Loucy (cell line): Measurements from ENCODE around the gene TRAF4.

ENCODE experiments used
- H2AFZ ChIP-seq: fragments of 200-600 bp; sonication (generic); 2 replicates; pipeline ENCODE4 v1.6.0; 2016; ENCODE audit warnings: antibody characterized with exemption, mild to moderate bottlenecking, low read length, moderate library complexity
- H3F3A ChIP-seq: fragments of 200-600 bp; 2 replicates; pipeline ENCODE4 v1.6.0; 2016; ENCODE audit warnings: antibody characterized with exemption, low read depth, mild to moderate bottlenecking
- H3K27me3 ChIP-seq: fragments of 200-600 bp; sonication (generic); 2 replicates; pipeline ENCODE4 v1.6.1; 2014; ENCODE audit warnings: low read length, mild to moderate bottlenecking; ENCODE audit not compliant: insufficient read depth, poor library complexity, severe bottlenecking
- H3K36me3 ChIP-seq: fragments of 200-600 bp; sonication (generic); 2 replicates; pipeline ENCODE4 v1.6.1; 2016; ENCODE audit warnings: low read length; ENCODE audit not compliant: insufficient read depth
- H3K4me1 ChIP-seq: fragments of 200-600 bp; sonication (generic); 2 replicates; pipeline ENCODE4 v1.5.1; 2014; ENCODE audit warnings: low read length, mild to moderate bottlenecking; ENCODE audit not compliant: insufficient read depth, poor library complexity, severe bottlenecking
- H3K4me2 ChIP-seq: fragments of 200-600 bp; sonication (generic); 2 replicates; pipeline ENCODE4 v1.6.0; 2014; ENCODE audit warnings: antibody characterized with exemption, low read length, low read depth, mild to moderate bottlenecking; ENCODE audit not compliant: poor library complexity, severe bottlenecking
- H3K4me3 ChIP-seq: fragments of 200-600 bp; sonication (generic); 2 replicates; pipeline ENCODE4 v1.5.1; 2014; ENCODE audit warnings: low read length, mild to moderate bottlenecking, mixed read lengths; ENCODE audit not compliant: poor library complexity, severe bottlenecking
- H3K79me2 ChIP-seq: fragments of 200-600 bp; sonication (generic); 2 replicates; pipeline ENCODE4 v1.6.1; 2014; ENCODE audit warnings: low read length; ENCODE audit not compliant: insufficient read depth
- H3K9ac ChIP-seq: fragments of 200-600 bp; sonication (generic); 2 replicates; pipeline ENCODE4 v1.6.0; 2014; ENCODE audit warnings: mild to moderate bottlenecking, low read depth, low read length, moderate library complexity; ENCODE audit not compliant: poor library complexity, severe bottlenecking
- H3K9me2 ChIP-seq: fragments of 200-600 bp; sonication (generic); replicated peaks from 2 replicates; pipeline ENCODE4 v1.6.1; 2016; ENCODE audit warnings: low read depth, low read length, mixed read lengths
- H3K9me3 ChIP-seq: fragments of 200-600 bp; sonication (generic); 2 replicates; pipeline ENCODE4 v1.6.1; 2014; ENCODE audit warnings: mild to moderate bottlenecking, antibody characterized with exemption, low read length, low read depth; ENCODE audit not compliant: insufficient read depth
- H4K20me1 ChIP-seq: fragments of 200-600 bp; sonication (generic); 2 replicates; pipeline ENCODE4 v1.6.0; 2014; ENCODE audit warnings: antibody characterized with exemption, low read length, mild to moderate bottlenecking; ENCODE audit not compliant: insufficient read depth, poor library complexity, severe bottlenecking
- CTCF ChIP-seq: fragments of 200-600 bp; sonication (generic); conservative IDR thresholded peaks from 2 replicates; pipeline ENCODE4 v1.5.1; 2014; ENCODE audit warnings: mild to moderate bottlenecking, antibody characterized with exemption, low read length
- EZH2phosphoT487 ChIP-seq: fragments of 200-600 bp; IDR thresholded peaks from 2 replicates; pipeline ENCODE4 v1.6.1; 2018; ENCODE audit warnings: antibody characterized with exemption, mild to moderate bottlenecking, moderate library complexity, borderline replicate concordance

TRAF4 gene

GRCh38 chr17:28710861-28711722 is 32.7 kb upstream of the TRAF4 start:
- H3K4me1 ChIP-seq = peaks cover 8% of the 10 kb centered on the region
- no peaks in the 10 kb centered on the region for H3K9me3 ChIP-seq
- H2AFZ ChIP-seq = peak overlapping the region; percentile 83
- TF ChIP-seq CTCF (no peak), EZH2phosphoT487 (no peak)
- 0 out of 2 replicates have a peak, but pooled peaks cover 3% of the 10 kb centered on the region for H3F3A ChIP-seq
- peaks cover 19% of the 10 kb centered on the region; the same call in 1 of the 2 replicates for H3K79me2 ChIP-seq
- H3K27me3 ChIP-seq = no peaks in the 10 kb centered on the region
- H3K9ac ChIP-seq = peak overlapping the region; percentile 93
- peak overlapping the region; percentile 79 for H3K4me2 ChIP-seq
- H3K36me3 ChIP-seq = no peaks in the 10 kb centered on the region; the same call in 1 of the 2 replicates
- H3K4me3 ChIP-seq = peak overlapping the region; percentile 78
- H4K20me1 ChIP-seq = no peaks in the 10 kb centered on the region
- no peaks in the 10 kb centered on the region for H3K9me2 ChIP-seq

GRCh38 chr17:28711723-28712031 is 32.1 kb upstream of the TRAF4 start, which contains the start of gene PROCA1:
TSS of gene PROCA1 (minus strand) at chr17:28711888. CDS start at chr17:28711660, 228 bp downstream.
- H3K79me2 ChIP-seq = peaks cover 19% of the 10 kb centered on the region; the same call in 1 of the 2 replicates
- TF ChIP-seq CTCF (no peak), EZH2phosphoT487 (no peak)
- H3K36me3 ChIP-seq = no peaks in the 10 kb centered on the region
- H3K9me2 ChIP-seq = no peaks in the 10 kb centered on the region
- H3K4me3 ChIP-seq = peak within 1 kb of the TSS; percentile 78
- no peaks in the 10 kb centered on the region for H3K27me3 ChIP-seq
- no peaks in the 10 kb centered on the region for H3K9me3 ChIP-seq
- peak within 1 kb of the TSS; percentile 93 for H3K9ac ChIP-seq
- peak within 1 kb of the TSS; percentile 83 for H2AFZ ChIP-seq
- H3K4me1 ChIP-seq = peaks cover 8% of the 10 kb centered on the region
- 0 out of 2 replicates have a peak, but pooled peaks cover 3% of the 10 kb centered on the region for H3F3A ChIP-seq
- H3K4me2 ChIP-seq = peak within 1 kb of the TSS; percentile 79
- no peaks in the 10 kb centered on the region for H4K20me1 ChIP-seq

GRCh38 chr17:28712032-28712704 is 31.6 kb upstream of the TRAF4 start:
- peak overlapping the region; percentile 78 for H3K4me3 ChIP-seq
- H3K4me2 ChIP-seq = peak overlapping the region; percentile 79
- 0 out of 2 replicates have a peak, but pooled peaks cover 3% of the 10 kb centered on the region for H3F3A ChIP-seq
- no peaks in the 10 kb centered on the region for H3K9me2 ChIP-seq
- H3K9ac ChIP-seq = peak overlapping the region; percentile 93
- TF ChIP-seq CTCF (peak; percentile 40), EZH2phosphoT487 (no peak)
- H4K20me1 ChIP-seq = no peaks in the 10 kb centered on the region
- peaks cover 8% of the 10 kb centered on the region for H3K4me1 ChIP-seq
- H3K9me3 ChIP-seq = no peaks in the 10 kb centered on the region
- H3K27me3 ChIP-seq = no peaks in the 10 kb centered on the region
- peaks cover 19% of the 10 kb centered on the region; the same call in 1 of the 2 replicates for H3K79me2 ChIP-seq
- no peaks in the 10 kb centered on the region for H3K36me3 ChIP-seq
- H2AFZ ChIP-seq = peak overlapping the region; percentile 83
